Measurements from ENCODE around the gene PGM1. TPM values are rescaled to one million over a fixed set of nuclear protein-coding genes. Genes with fewer than 3 reads are reported as not detected.
A peak's percentile ranks its signal among the peaks of the same experiment; 100 is the strongest.

Gene PGM1
- total and polyA plus RNA-seq, 2 of the 13 experiments (the other 11 are each of a cell fraction or from before 2014, with no cell fraction given): 51.6 to 105 TPM

- TF ChIP-seq ARID3A (IDR thresholded peaks at IDR 0.05; ENCODE audit: low read depth, low read length) (0 out of 2 replicates have a peak, but pooled peaks have one; percentile 30), SNAPC2 (CRISPR knock-in tag; IDR thresholded peaks at IDR 0.05) (no peak), CTCF (CRISPR knock-in tag; IDR thresholded peaks at IDR 0.05) (peak; percentile 84), HNRNPL (IDR thresholded peaks at IDR 0.05; ENCODE audit: low read depth, low read length) (no peak), FOXA3 (CRISPR knock-in tag; IDR thresholded peaks at IDR 0.05) (0 out of 2 replicates have a peak, but pooled peaks have one; percentile 27)
These were observed 98.7 kb downstream of the PGM1 start (continued) for GRCh38 chr1:63691701-63692425.

- in situ Hi-C loops (cut with HindIII; ENCODE audit: extremely low pct_ligation_motif_present, low pct_unique_long_range_greater_than_20kb) (loop anchor here (25.0 kb wide), 1 partner anchor 218 kb away; no protein-coding TSS in a partner anchor), intact Hi-C loops (cut with micrococcal nuclease; ENCODE audit: unreplicated experiment) (loop anchor here (2.0 to 5.0 kb wide), 3 partner anchors 77 to 553 kb away; no protein-coding TSS in a partner anchor)
- H3K27ac ChIP-seq (ENCODE audit: extremely low read length, insufficient read depth, low read length): no peak overlapping the region
- H3K4me3 ChIP-seq (replicated peaks in 1 of 3; ENCODE audit: insufficient read depth in 1 of 3, low read depth in 2 of 3, low read length in 3 of 3): no peak overlapping the region
- ChIA-PET POLR2A (no interaction called here), CTCF (ENCODE audit: low intra/inter-chr PET ratio, low total read pairs) (no interaction called here)
- H3K36me3 ChIP-seq (replicated peaks in 1 of 2; ENCODE audit: control insufficient read depth in 1 of 2, insufficient read depth in 2 of 2, low read length in 2 of 2): no peaks in the 10 kb centered on the region
- no peak for DNase-seq (ENCODE audit: low spot score)
- no peaks in the 10 kb centered on the region for H4K20me1 ChIP-seq (ENCODE audit: insufficient read depth, low read length)
- no peak overlapping the region for H3K4me2 ChIP-seq (ENCODE audit: low read depth, low read length)
- 87% methylated on average over 2 of the region's 2 CpGs for WGBS (ENCODE audit: low lambda C conversion rate)
- H3K27me3 ChIP-seq (ENCODE audit: control insufficient read depth in 1 of 2, insufficient read depth in 2 of 2, low read length in 2 of 2): no peaks in the 10 kb centered on the region
- no peaks in the 10 kb centered on the region for H3K79me2 ChIP-seq (ENCODE audit: insufficient read depth, low read length)
- no peak overlapping the region for H2AFZ ChIP-seq (ENCODE audit: low read length)
- FAIRE-seq: no peak
- H3K4me1 ChIP-seq (ENCODE audit: insufficient read depth, low read length): peaks cover 37% of the 10 kb centered on the region
- BruUV-seq (replicated peaks): no TSS peak
- no peak overlapping the region for H3K9ac ChIP-seq (ENCODE audit: insufficient read depth, low read depth, low read length)
- H3K9me3 ChIP-seq (ENCODE audit: low read length): no peaks in the 10 kb centered on the region
- peak; percentile 30; the same call in 1 of the 3 replicates for ATAC-seq
- no peak for TF ChIP-seq ZNF800 (CRISPR knock-in tag; IDR thresholded peaks at IDR 0.05)
- no peak for TF ChIP-seq SRF (IDR thresholded peaks at IDR 0.05; ENCODE audit: low read depth, low read length)
- no peak for TF ChIP-seq BCL6 (CRISPR knock-in tag; IDR thresholded peaks at IDR 0.05)
- TF ChIP-seq NR2C2 (CRISPR knock-in tag; IDR thresholded peaks at IDR 0.05; ENCODE audit: borderline replicate concordance): no peak
- TF ChIP-seq ZBTB1 (CRISPR knock-in tag; IDR thresholded peaks at IDR 0.05; ENCODE audit: borderline replicate concordance): no peak
- TF ChIP-seq NFIC (IDR thresholded peaks at IDR 0.05; ENCODE audit: low read length): no peak
- no peak for TF ChIP-seq ZNF276 (CRISPR knock-in tag; IDR thresholded peaks at IDR 0.05; ENCODE audit: low read depth)
- TF ChIP-seq JUN (CRISPR knock-in tag; IDR thresholded peaks at IDR 0.05): no peak
- TF ChIP-seq NFYB (CRISPR knock-in tag; IDR thresholded peaks at IDR 0.05): no peak
- TF ChIP-seq SAFB2 (CRISPR knock-in tag; IDR thresholded peaks at IDR 0.05; ENCODE audit: borderline replicate concordance, low read depth): no peak
These were observed 100.8 kb downstream of the PGM1 start for GRCh38 chr1:63693944-63694571.

Measured in HepG2 (cell line).